SH-SY5Y (cell line): Measurements from ENCODE around the gene IP6K2.

ENCODE experiments used
- GATA2 ChIP-seq: IDR thresholded peaks from 2 replicates; pipeline ENCODE4 v1.6.1; 2011; ENCODE audit warnings: mild to moderate bottlenecking, low read depth, low read length
- GATA3 ChIP-seq: IDR thresholded peaks from 2 replicates; pipeline ENCODE4 v1.6.1; 2011; ENCODE audit warnings: low read depth, mild to moderate bottlenecking, low read length, moderate library complexity

Gene IP6K2, protein sequence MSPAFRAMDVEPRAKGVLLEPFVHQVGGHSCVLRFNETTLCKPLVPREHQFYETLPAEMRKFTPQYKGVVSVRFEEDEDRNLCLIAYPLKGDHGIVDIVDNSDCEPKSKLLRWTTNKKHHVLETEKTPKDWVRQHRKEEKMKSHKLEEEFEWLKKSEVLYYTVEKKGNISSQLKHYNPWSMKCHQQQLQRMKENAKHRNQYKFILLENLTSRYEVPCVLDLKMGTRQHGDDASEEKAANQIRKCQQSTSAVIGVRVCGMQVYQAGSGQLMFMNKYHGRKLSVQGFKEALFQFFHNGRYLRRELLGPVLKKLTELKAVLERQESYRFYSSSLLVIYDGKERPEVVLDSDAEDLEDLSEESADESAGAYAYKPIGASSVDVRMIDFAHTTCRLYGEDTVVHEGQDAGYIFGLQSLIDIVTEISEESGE

GRCh38 chr3:48716982-48717746, at the start of gene IP6K2:
Gene IP6K2, minus strand, starts transcription at chr3:48717221. Its CDS starts 21,930 bp downstream, at chr3:48695291.
- no peak for TF ChIP-seq GATA2
- TF ChIP-seq GATA3 = no peak

DNA sequence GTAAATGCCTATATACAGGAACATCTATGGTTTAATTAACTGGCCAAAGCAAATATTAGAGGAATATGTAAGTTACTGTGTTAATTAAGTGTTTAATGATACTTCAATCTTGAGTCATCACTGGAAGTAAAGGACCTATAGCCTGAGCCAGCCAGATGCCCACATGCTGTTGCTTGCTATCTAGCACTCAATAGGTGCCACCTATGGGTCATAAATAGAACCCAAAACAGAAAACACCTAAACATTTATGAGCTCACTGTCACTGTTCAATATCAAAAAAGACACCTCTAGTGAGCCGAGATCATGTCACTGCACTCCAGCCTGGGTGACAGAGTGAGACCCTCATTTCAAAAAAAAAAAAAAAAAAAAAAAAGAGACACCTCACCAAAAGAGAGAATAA, 48.4 kb upstream of the IP6K2 start:
- TF ChIP-seq GATA2 (no peak), GATA3 (no peak)

DNA sequence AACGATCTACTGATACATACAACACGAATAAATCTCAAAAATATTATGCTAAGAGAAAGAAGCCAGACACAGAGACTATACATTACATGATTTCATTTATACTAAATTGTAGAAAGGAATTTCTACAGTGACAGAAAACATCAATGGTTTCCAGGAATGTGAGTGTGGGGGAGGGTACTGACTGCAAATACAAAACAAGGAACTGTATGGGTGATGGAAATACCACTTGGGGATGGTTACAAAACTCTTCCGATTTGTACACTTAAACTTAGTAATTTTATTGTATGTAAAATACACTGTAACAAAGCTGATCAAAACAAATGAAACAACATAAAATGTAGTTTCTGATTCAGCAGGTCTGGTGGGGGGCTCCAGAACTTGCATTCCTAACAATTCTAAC, 45.8 kb upstream of the IP6K2 start:
- TF ChIP-seq GATA2 (no peak), GATA3 (no peak)

- TF ChIP-seq GATA2 = no peak
- TF ChIP-seq GATA3 = no peak
These were observed 42.0 kb upstream of the IP6K2 start for GRCh38 chr3:48759071-48759470.

DNA sequence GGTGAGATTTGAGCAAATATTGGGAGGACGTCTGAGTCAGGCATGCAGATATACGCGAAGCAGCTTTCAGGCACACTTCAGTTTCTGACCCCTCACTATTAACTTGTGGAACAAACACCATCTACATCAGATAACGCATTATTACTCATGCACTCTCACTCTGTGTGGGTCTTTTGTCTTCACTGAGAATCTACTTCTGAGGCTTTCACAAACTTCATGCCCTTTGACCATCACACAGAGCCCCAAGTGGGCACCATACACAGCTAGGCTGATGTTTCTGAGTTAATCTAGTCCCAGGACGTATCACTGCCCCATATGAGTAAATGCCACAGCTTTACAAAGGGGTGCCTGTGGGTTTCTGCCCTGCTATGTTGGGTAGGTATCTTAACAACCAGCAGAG, 39.6 kb upstream of the IP6K2 start:
- TF ChIP-seq GATA2 (no peak), GATA3 (no peak)

DNA sequence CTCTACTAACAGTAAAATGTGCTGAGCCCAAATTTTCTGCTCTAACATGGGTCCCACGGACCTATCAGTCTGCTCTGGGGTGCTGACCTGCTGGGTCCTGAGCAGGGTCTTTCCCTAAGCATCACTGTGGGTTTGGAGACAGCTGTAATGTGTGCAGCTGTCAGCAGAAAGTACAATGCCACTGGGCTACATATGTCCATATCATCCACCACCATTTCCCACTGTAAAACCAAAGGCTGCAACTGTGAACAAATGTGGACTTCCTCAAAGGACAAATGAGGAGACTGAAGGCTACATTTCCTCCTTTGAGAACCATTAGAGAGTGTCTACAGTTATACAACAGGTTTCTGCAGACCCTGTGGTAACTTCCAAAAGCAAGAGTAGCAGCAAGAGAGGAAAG, 33.8 kb upstream of the IP6K2 start:
- no peak for TF ChIP-seq GATA2
- TF ChIP-seq GATA3 = no peak

DNA sequence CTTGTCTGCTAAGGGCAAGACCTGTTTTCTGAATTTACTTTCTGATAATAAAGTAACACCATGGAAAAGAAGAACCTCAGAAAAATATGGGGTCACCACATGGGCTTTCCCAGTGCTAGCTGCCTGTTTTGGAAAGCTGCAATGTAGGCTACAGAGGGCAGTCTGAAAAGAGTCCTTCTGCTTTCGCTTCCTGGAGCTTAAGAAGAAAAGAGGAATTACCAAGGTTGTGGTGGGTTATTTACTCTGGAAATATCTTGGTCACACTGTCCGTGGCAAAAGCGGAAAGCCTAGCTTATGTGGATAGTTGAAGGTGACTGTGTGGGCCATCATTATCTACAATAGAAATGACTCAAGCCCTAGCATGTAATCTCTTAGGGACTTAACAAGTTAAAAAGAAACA, 31.7 kb upstream of the IP6K2 start:
- TF ChIP-seq GATA3 (no peak), GATA2 (no peak)

- no peak for TF ChIP-seq GATA3
- TF ChIP-seq GATA2 = no peak
These were observed 30.7 kb upstream of the IP6K2 start for GRCh38 chr3:48747706-48748105.

DNA sequence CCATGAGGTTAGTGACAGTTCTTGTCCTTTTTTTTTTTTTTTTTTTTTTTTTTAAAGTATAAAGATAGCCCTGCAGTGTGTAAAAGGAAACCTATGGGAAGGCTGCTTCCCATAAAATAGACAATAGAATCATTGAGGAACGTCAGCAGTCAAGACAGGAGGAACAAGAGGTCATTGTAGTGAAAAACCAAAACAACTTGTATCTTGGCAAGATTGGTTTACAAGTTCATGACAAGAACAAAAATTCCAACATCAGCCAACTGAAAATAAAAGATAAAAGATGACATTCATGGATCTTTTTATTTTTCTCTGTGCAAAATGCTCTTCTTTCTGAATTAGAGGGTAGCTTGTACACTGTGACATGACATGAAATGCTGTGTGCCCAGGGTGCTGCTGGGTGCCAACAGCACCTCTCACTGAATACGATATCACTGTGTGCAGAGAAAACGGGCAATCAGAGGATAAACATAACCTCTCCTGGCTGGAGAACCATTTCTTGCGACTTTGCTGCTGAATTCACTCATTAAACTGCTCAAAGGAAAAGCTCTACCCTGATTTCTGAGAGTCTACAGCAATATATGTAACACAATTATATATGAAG, 30.1 kb upstream of the IP6K2 start:
- TF ChIP-seq GATA2 = no peak
- no peak for TF ChIP-seq GATA3

DNA sequence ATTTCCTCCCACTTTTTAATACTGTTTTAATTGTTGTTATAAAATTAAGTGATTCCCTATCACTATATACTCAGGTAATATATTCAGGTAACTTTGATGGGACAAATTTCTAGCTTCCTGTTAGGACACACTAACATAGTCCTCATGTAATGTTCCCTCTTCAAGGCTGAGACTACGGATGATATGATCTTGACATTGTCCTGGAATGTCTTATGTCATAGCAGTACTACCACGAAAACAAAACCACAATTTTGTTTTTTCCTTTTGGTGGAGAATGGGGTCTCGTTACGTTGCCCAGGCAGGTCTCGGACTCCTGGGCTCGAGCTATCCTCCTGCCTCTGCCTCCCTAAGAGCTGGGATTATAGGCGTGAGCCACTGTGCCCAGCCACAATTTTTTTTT, 26.8 kb upstream of the IP6K2 start:
- TF ChIP-seq GATA2 (no peak), GATA3 (no peak)

- no peak for TF ChIP-seq GATA3
- no peak for TF ChIP-seq GATA2
These were observed 23.2 kb upstream of the IP6K2 start for GRCh38 chr3:48739955-48740823.

DNA sequence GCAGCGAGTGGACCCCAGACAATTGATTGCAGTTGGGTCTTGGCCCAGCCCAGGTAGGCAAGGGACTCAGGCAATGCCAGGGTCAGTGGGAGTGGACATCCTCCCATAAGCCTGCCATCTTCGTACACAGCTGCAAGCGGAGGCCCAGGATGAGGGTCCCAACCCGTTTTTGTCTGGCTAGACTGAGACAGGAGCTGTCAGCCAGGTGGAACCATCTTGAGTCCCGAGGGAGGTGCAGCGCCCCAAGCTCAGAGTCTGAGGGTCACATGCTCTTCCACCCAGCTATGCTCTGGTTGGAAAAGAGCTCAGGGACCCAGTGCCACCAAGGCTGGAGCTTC, 22.6 kb upstream of the IP6K2 start:
- TF ChIP-seq GATA2 (no peak), GATA3 (no peak)

- TF ChIP-seq GATA2 = no peak
These were observed 22.1 kb upstream of the IP6K2 start for GRCh38 chr3:48738926-48739616.
